HCT116 (cell line): ENCODE data around the gene PLA2G2F. TPM values are rescaled to one million over a fixed set of nuclear protein-coding genes. Genes with fewer than 3 reads are reported as not detected.

Experiments used
- ATAC-seq: fragments of 200-7000 bp; cut with Tn5 transposase; 2 replicates; pipeline ENCODE4 v1.9.1; 2020; ENCODE audit warnings: mild to moderate bottlenecking, moderate library complexity
- BruUV-seq: library from RNA; stranded (reverse); fragments of 400-500 nt; replicated peaks from 2 replicates; lab custom pipeline; 2021; lab: Mats Ljungman, UMichigan
- CTCF ChIA-PET: fragments of 300-600 bp; sonication (Branson Sonifier 250); formaldehyde crosslinking; loops from one replicate; lab custom pipeline; 2021; ENCODE audit warnings: antibody characterized with exemption; lab: Charles Lee
- POLR2A ChIA-PET: fragments of 300-600, 350-600 bp; sonication (Branson Sonifier 250); formaldehyde crosslinking; loops from one replicate; lab custom pipeline; 2021; ENCODE audit warnings: antibody characterized with exemption; lab: Charles Lee
- RAD21 ChIA-PET, 2 experiments: fragments of 300-600 bp; sonication (Branson Sonifier 250); formaldehyde crosslinking; loops; one replicate each; lab custom pipeline; 2023; ENCODE audit warnings: low total read pairs in 2 of 2; ENCODE audit not compliant: uncharacterized antibody in 2 of 2, unreplicated experiment in 2 of 2, low non-redundant PET in 1 of 2; lab: Charles Lee
- DNase-seq: peaks from one replicate; pipeline ENCODE4 v3.0.0-alpha.2; 2010; ENCODE audit warnings: low read depth, low spot score
- H2AFZ ChIP-seq: fragments of 200-600 bp; shearing (Covaris generic), sonication (generic); 2 replicates; pipeline ENCODE4 v1.6.1; 2017; ENCODE audit warnings: low read depth, mixed run types, mixed read lengths, antibody characterized with exemption, low read length; ENCODE audit not compliant: poor library complexity, severe bottlenecking
- H3K27ac ChIP-seq: 2 replicates; pipeline ENCODE4 v1.5.1; 2012; ENCODE audit warnings: low read depth, low read length
- H3K27me3 ChIP-seq: fragments of 200-600 bp; sonication (generic); 2 replicates; pipeline ENCODE4 v1.6.1; 2016; ENCODE audit warnings: mixed run types, low read length, mixed read lengths; ENCODE audit not compliant: insufficient read depth
- H3K36me3 ChIP-seq, 2 experiments: fragments of 200-500 bp in 1 of 2; fragments of 200-600 bp in 1 of 2; sonication (Bioruptor generic) in 1 of 2; sonication (generic) in 1 of 2; 2 replicates each; pipeline versions ENCODE4 v1.5.1 to v1.6.1; 2014 to 2016; ENCODE audit warnings: low read length in 2 of 2, inconsistent platforms in 1 of 2, mixed read lengths in 1 of 2, mixed run types in 1 of 2; ENCODE audit not compliant: insufficient read depth in 2 of 2, control insufficient read depth in 1 of 2
- H3K4me1 ChIP-seq, 2 experiments: fragments of 200-600 bp in 1 of 2; sonication (generic) in 1 of 2; 2 replicates each; pipeline versions ENCODE4 v1.5.1 to v1.6.1; 2012 to 2017; ENCODE audit warnings: low read length in 2 of 2, inconsistent platforms in 1 of 2, mild to moderate bottlenecking in 1 of 2, mixed read lengths in 1 of 2, mixed run types in 1 of 2, moderate library complexity in 1 of 2; ENCODE audit not compliant: insufficient read depth in 2 of 2, control insufficient read depth in 1 of 2
- H3K4me2 ChIP-seq: fragments of 200-600 bp; sonication (generic); 2 replicates; pipeline ENCODE4 v1.6.1; 2017; ENCODE audit warnings: mixed run types, low read length, mixed read lengths
- H3K4me3 ChIP-seq, 2 experiments: fragments of 200-600 bp in 1 of 2; sonication (generic) in 1 of 2; replicated peaks in 1 of 2; 2 replicates each; pipeline ENCODE4 v1.5.1; 2011 to 2016; ENCODE audit warnings: low read length in 2 of 2, control low read depth in 1 of 2, low read depth in 1 of 2, mild to moderate bottlenecking in 1 of 2, mixed read lengths in 1 of 2, mixed run types in 1 of 2
- H3K79me2 ChIP-seq: fragments of 200-600 bp; sonication (generic); 2 replicates; pipeline ENCODE4 v1.6.1; 2017; ENCODE audit warnings: mild to moderate bottlenecking, mixed run types, low read length, moderate library complexity, mixed read lengths; ENCODE audit not compliant: insufficient read depth
- H3K9ac ChIP-seq: fragments of 200-600 bp; sonication (generic); 2 replicates; pipeline ENCODE4 v1.6.1; 2016; ENCODE audit warnings: low read length, mixed read lengths
- H3K9me2 ChIP-seq: fragments of 200-600 bp; sonication (generic), shearing (Covaris generic); 2 replicates; pipeline ENCODE4 v1.6.1; 2017; ENCODE audit warnings: mixed run types, mild to moderate bottlenecking, moderate library complexity; ENCODE audit not compliant: insufficient read depth
- H3K9me3 ChIP-seq, 2 experiments: fragments of 200-500 bp in 1 of 2; fragments of 200-600 bp in 1 of 2; sonication (Bioruptor generic) in 1 of 2; sonication (generic) in 1 of 2; 2 replicates each; pipeline ENCODE4 v1.6.1; 2014 to 2017; ENCODE audit warnings: low read length in 2 of 2, mixed read lengths in 2 of 2, inconsistent platforms in 1 of 2, low read depth in 1 of 2, mild to moderate bottlenecking in 1 of 2, mixed run types in 1 of 2, moderate library complexity in 1 of 2; ENCODE audit not compliant: control insufficient read depth in 1 of 2, insufficient read depth in 1 of 2
- H4K20me1 ChIP-seq: fragments of 200-600 bp; sonication (generic), shearing (Covaris generic); 2 replicates; pipeline ENCODE4 v1.6.1; 2017; ENCODE audit warnings: mixed run types, mild to moderate bottlenecking, moderate library complexity; ENCODE audit not compliant: insufficient read depth
- CEBPB ChIP-seq: IDR thresholded peaks from 2 replicates; pipeline ENCODE4 v1.6.1; 2012; ENCODE audit warnings: low read depth
- RAD21 ChIP-seq: IDR thresholded peaks from 2 replicates; pipeline ENCODE4 v1.6.1; 2012; ENCODE audit warnings: low read depth, mild to moderate bottlenecking
- REST ChIP-seq: IDR thresholded peaks from 2 replicates; pipeline ENCODE4 v1.6.1; 2012; ENCODE audit warnings: low read depth
- ZFX ChIP-seq: fragments of 450-650 bp; IDR thresholded peaks from 2 replicates; pipeline ENCODE4 v1.6.1; 2017
- intact Hi-C: fragments of 100-400 bp; cut with micrococcal nuclease; formaldehyde crosslinking; loops from 2 replicates; pipeline ENCODE4 v1.10.0; 2022
- total RNA-seq: library from RNA; stranded (reverse); gene quantifications from one replicate; pipeline ENCODE4 v1.2.1, GENCODE V29; 2021; ENCODE audit not compliant: unreplicated experiment

Gene PLA2G2F
- total RNA-seq, 1 experiment from 2014 or later = 0.12 TPM

GRCh38 chr1:20179371-20180128 lies 40.4 kb downstream of the PLA2G2F start:
- intact Hi-C loops = no loop called here
- ATAC-seq (no peak), DNase-seq (no peak)
- no peaks in the 10 kb centered on the region for H3K27me3 ChIP-seq
- RAD21 ChIA-PET = interaction anchor here in 1 of 2 experiments (0.6 kb wide), 1 partner anchor 160 kb away, joined by 3 read pairs; no protein-coding TSS in a partner anchor
- BruUV-seq = no TSS peak
- TF ChIP-seq REST (no peak), CEBPB (no peak), RAD21 (no peak), ZFX (no peak)
- TF ChIP-seq, all 23 proteins: peak for 0
- Histone ChIP-seq H3K9me3 (no peaks in the 10 kb centered on the region), H4K20me1 (no peaks in the 10 kb centered on the region), H3K27ac (no peak overlapping the region), H3K79me2 (no peaks in the 10 kb centered on the region), H2AFZ (no peak overlapping the region), H3K4me2 (no peak overlapping the region), H3K9me2 (no peaks in the 10 kb centered on the region), H3K36me3 (no peaks in the 10 kb centered on the region), H3K4me3 (no peak overlapping the region), H3K9ac (no peak overlapping the region), H3K4me1 (no peaks in the 10 kb centered on the region)
- POLR2A ChIA-PET = no interaction called here
- CTCF ChIA-PET = no interaction called here
